GM21360 (cell line): Measurements from ENCODE around the gene GGACT.

Experiments
- ATAC-seq: cut with Tn5 transposase; IDR thresholded peaks from one replicate; pipeline ENCODE4 v1.9.1; 2021; ENCODE audit warnings: mild to moderate bottlenecking, moderate library complexity; ENCODE audit not compliant: unreplicated experiment

GGACT gene

DNA sequence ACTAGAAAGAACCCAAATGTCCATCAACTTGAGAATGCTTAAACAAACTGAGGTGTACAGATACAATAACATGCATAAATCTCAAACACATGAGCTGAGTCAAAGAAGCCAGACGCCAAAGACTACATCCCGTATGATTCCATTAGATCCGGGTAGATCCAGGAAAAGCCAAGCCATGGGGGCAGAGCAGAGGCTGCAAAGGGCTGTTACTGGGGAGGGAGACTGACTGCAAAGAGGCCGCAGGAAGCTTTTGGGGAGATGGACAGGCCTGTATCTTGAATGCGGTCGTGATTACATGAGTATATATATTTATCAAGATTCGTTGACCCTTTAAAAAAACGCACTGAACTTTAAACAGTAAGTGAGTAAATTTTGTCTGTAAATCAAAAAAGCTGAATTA, 28.7 kb downstream of the GGACT start:
- no peak for ATAC-seq

DNA sequence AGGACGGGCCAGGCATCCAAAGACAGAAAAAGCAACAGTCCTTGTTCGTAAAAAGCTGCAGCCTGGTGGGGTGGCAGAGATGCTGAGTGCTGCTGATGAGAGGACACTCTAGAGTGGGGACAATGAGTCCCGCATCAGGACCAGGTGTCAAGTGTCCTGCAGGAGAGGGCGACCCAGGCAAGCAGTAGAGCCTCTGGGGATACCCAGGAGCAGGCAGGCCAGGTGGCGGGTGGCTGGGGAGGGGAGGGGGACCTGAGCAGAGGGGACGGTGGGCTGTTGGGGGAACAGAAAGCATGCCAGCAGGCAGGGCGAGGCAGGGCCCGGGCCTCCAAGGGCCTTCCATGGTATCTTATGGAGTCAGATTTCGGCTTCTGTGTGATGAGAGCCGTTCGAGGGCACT, 35.8 kb downstream of the GGACT start:
- ATAC-seq = no peak

DNA sequence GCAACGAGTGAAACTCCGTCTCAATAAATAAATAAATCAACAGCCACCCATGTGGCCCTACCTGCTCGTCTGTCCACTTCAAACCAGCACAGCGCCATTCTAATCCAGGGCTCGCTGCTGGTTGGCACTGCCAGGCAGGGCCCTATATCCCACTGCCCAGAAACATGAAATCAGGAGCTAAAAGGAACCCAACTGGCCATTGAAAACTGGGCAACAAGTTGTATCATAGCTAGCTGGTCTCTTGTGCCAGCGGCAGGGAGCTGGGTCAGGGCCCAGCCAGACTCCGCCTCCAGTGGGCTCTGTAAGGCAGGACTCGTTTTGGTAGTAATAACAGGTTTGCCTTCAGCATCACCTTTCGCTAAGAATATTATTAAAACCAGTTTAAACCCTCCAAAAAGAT, 39.3 kb downstream of the GGACT start:
- no peak for ATAC-seq

DNA sequence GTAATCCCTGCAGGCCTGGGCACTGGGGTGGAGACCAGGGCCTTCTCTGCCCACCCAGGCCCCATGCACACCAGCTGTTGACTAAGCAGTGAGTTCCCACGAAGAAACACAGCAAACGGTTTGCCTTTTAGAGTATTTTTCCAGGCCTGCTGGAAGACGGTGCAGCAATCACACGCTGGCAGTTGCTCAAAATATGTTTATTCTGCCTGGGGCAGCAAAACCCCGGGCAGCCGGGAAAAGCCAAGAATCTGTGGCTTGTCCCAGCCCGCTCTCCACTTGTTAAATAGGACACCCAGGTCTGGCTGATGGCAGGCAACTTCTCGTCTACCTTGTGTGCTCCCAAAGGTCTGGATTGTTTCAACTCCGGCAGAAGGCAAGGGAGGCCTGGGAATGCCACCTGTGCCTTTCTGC, 40.8 kb downstream of the GGACT start:
- ATAC-seq = no peak

DNA sequence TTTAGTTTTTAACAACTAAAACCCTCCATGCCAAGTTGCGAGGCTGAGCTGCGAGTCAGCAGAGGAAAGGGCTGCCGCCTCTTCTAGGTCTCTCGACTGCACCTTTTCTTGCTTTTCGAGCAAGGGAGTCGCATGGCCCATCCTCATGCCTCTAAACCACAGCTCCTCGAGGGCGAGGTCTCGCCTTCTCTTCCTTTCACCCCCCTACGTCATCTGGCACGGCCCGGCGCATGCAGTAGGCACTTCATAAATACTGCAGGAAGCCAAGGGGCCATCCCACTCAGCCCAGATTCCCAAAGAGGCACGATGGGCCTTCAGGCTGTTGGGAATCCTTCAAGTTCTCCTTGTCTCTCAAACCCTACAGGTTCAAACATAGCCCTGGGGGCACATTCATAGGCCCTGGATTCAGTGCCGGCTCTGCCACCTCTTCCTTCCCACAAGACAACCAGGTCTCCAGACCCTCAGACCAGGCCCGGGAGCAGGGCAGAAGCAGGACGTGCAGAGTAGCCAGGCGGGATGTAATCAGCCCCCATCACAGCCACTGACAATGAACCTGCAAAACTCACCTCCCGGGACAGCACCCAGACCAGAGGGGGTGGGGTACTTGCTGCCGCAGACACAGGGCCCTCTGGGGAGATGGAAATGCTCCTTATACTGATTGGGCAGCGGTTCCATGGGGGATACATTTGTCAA, 41.7 kb downstream of the GGACT start:
- ATAC-seq = no peak

DNA sequence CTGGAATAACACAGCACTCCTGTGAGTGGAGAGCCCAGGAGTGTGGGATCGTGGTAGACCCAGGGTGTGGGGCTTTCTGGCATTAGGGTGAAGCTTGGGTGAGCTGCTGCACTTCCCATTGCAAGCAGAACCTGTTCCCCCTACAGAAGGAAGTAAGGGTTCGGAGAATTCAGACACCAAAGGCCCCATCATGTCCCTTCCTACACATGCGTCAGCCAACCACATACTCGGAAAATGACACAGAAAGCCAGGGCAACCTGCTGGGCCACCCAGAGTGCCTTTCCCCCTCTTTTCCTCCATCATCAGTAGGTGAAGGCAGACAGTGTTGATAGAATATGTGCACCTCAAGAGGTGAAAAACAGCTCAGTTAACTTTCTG, 42.9 kb downstream of the GGACT start:
- ATAC-seq = no peak

DNA sequence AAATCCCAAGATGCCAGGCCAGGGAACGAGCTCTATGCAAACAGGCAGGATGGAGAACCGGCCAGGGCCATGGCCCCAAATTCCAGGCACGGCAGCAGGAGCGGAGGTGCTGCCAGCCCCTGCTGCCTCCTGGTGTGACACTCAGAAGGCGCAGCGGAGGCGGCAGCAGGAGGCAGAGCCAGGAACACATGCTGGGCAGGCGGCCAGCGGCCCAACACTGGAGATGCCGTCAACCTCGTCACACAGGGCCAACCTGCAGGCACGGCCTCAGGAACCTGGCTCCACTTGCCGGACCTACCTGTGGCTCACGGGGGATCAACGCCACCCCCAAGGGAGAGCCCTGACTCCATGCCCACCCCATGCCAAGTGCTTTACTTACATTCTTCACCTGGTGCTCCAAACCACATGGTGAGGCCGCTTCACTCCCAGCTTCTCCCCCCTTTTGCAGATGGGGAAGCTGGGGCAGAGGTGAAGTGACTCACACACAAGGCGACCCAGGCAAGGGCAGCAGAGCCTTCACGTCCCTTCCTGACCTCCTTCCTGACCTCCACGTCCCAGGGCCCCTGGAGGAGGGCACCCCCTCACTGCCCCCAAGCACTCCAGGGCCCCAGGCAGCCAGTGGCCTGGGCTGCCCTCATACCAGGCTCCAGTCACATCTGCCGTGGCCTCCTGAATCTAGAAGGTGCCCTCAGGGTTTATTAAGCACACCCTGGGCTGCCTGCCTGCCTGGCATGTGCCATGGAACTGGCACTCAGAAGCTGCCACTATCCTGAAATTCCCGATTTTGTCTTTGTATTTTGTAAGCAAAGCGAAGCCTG, 43.5 kb downstream of the GGACT start:
- no peak for ATAC-seq

DNA sequence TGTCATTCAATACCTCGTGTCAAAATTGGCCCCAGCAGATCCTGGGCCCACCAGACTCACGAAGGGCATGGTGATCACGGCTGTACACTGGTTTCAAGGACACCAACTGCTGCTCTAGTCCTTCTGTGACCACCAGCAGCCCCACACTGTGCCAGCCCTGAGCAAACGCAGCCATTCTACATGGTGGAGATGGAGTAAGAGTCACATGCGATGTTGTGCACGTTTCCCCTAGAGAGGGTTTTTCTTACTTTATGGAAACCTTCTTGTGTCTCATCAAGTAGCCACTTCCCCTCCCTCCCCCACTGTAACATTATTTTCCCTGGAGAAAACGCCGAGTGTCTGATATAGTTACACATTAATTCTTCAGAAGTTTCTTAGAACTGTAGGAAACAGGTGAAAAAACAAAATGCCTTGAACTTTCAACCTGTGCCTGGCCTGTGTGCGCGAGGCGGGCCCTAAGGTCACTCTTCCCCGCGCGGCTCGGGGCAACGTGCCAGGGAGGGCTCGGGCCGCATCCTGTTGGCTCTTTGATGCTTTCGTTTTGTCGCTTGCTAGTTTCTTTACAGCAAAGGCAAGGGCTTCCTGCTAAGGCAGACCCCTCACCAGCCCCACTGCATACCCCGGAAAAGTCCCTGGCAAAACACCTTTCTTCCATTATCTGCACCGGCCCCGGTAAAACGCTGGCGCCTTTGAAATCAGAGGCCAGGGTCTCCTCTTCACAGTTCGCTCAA, 44.6 kb downstream of the GGACT start:
- ATAC-seq = no peak

DNA sequence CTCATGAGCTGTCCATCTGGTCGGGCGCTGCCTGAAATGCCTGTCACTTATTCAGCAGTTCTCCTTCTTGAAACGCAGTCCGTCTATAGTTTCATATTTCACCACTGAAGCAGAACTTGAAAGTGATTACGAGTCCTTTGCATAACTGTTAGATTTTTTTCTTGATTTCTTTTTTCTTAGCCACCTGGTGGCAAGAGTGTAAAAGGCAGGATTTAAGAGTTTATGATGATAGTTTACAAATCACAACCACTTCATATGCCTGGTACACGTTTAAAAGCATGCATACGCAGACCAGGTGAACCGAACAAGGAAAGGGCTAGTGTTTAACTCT, 45.8 kb downstream of the GGACT start:
- peak; percentile 83 for ATAC-seq

DNA sequence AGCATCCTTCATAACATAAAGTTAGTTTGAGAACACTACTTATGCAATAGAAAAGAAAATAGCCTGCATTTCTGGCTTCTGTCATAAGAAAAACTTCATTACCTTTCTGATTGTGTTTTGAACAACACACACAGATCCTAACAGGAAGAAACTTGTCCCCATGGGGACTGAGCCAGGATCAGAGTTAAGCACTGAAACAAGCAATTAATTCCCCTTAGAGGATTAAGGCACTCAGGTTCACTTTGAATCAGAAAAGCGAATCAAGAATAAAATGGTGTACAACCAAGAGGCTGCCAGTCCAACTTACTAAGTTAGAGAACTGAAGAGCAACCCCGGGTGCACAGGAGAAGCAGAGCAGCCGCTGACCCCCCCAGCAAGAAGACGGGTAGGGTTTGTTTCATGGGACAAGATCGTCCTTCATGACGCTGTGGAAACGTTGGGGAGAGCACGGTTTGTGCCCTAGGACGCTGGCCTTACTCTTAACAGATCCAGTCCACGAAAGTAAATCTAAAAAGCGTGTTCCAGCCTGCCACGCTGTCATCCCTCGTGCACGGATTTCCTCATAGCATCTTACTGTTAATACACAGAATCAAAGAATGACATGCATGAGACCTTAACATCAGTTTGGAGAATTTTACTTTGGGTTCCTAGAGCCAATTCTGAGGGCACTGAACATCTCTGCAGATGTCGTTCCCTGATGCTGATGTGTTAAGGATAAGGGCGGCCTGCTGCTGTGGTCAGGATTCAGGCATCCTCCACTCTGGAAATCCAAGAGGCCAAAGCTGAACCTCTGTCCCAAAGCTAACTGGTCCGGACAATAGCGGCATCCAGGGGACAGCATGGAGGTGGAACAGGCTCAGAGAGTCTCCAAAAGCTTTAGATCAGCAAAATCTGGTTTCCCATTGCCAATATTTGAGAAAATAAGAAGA, 46.4 kb downstream of the GGACT start:
- ATAC-seq = no peak

DNA sequence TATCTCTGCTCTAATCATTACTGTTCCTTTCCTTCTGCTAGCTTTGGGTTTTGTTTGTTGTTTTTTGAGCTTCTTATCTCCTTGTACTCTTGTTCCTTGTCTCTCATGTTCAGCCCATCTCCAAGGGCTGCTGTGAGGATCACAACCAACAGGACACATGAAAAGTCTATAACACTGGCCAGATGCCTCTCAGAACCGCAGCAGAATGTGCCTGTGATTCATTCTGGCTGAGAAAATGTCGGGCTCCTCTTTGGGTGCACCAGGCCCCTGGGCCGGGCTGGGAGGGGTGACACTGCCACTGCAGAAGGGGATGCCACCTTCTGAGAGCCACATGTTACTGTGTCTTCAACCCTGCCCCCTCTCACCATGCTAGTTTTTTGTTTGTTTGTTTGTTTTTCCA, 48.0 kb downstream of the GGACT start:
- no peak for ATAC-seq

DNA sequence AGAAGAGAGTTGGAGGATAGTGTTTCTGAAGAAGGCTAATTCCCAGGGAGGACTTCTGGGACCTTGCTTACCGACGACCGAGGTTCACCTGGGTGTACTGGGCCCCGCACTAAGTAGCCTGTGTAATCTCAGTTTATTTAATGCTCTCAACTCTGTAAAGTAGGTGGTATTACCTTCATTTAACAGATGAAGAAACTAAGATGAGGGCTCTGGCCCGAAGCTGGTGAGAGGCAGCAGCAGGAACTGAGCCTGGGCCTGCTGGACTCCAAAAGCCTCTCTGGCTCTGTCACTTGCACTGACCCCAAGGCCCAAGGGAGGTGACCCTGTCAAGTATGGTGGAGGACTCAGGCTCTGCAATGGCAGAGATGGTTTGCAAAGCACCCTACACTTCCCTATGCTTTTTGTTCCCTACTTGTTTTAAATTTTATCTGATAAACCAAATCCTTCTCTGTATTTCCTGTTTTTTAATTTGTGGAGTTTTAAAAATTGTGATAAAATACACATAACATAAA, 50.6 kb downstream of the GGACT start:
- ATAC-seq = no peak

DNA sequence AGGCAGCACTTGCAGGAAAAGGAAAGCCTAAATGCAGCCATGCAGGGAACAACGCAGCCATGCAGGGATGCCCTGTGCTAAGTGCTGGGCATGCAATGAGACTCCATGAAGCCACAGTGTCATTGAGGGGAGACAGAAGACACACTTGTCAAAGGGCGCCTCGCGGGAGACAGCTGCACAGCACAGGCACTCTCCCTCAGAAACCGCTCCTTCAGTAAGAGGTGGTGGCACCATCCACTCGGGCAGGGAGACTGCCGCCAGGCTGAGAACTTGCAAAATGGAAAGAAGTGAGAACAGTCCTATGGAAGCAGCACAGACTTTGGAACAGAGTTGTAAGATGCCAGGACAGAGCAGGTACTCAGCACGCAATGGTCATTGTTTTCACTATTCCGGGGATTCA, 51.1 kb downstream of the GGACT start:
- no peak for ATAC-seq

DNA sequence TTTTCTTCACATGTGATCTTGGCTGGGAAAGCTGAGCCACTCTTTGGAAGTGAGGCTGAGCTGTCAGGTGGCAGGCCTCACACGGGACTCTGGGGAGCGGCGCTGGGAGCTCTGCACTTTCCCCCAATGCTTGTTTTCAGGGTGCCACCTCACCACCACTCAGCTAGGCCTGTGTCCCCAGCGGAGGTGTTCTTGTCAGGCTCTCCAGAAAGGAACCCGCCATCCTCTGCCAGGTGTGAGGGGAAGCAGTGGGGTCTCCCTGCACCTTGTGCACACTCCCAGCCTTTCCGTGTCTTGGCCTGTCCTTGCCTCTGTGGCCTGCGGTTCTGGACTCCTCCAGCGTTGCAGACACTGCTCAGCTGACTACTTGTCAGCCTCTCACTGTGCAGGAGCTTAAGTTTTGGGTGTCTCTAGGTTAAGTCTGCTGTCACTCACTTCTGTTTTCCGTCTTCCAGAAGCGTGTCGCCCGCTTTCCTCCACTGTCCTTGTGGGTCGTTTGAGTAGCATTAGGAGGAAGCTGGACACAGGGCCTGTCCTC, 51.9 kb downstream of the GGACT start:
- no peak for ATAC-seq

DNA sequence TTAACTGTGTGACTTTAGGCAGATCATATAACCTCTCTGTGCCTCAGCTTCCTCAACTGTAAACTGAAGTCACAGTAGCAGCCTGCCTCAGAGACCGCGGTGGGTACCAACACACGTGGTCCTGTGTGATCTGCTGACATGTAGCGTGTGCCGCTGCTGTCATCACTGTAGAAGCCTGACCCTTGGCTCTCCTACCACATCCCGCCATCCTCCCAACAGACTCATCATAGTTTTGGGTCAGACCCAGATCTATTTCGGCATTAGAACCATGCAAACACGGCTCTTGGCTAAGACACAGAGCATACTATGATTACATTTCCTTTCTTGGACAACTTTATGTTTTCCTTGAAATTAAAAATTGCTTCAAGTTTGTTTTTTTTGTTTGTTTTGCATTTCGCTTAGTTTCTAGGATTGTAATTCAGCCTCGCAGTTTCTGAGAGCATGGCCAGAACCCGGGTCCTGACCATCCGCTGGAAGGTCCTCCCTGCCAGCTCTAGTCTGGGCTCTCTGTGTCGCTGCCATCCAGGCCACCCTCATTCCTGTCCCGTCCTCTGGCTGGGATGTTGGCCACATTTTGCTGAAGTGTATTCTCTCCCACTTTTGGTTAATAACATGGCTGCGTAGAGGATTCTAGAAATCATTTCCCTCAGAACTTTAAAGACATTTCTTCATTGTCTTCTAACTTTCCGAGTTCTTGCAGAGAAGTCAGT, 53.0 kb downstream of the GGACT start:
- ATAC-seq = no peak

DNA sequence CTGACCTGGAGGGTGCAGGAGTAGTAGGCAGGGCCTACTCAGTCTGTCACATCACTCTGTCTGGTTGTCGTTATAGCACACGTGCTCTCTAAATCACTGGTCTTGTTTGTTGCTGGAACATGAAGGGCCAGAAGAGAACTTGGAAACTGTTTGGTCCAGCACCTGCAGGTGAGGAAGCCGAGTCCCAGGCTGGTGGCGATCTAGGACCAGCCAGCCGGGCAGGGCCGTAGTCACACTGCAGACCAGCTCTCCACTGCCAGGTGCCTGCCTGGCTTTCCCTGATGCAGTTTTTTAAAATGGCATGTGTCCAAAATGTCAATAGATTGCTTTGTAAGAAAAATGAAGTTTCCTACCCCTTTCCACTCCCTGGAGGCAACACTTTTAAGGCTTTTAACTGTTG, 53.7 kb downstream of the GGACT start:
- no peak for ATAC-seq

DNA sequence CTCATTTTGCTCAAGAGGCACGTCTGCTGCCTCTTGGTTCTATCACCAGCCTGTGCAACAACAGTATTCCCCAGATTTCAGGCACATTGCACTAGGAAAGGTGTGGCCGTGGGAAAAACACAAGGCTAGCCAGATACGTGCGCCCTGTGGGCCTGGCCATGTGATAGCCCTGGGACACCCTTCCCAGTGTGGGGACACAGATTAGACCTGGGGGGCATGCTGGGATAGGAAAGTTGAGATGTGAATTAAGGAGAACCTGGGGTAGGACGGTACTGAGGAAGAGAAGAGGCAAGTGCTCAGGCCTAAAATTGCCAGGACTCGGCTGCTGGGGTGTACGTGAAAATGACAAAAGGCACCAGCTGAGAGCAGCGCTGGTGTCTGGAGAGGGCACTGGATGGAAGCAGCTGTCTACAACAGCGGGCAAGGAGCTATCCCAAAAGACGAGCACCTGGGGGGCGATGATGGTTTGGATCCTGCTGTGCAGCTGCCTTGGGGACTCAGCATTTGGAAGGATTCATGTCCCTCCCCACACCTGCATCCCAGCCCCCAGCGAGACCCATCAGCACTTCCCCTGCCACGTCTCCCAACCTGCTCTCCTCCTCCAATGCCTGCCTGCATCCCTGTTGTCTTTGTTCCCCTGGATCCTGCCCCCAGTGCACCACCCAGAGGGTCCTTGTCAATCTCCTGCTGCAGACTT, 54.3 kb downstream of the GGACT start:
- no peak for ATAC-seq

DNA sequence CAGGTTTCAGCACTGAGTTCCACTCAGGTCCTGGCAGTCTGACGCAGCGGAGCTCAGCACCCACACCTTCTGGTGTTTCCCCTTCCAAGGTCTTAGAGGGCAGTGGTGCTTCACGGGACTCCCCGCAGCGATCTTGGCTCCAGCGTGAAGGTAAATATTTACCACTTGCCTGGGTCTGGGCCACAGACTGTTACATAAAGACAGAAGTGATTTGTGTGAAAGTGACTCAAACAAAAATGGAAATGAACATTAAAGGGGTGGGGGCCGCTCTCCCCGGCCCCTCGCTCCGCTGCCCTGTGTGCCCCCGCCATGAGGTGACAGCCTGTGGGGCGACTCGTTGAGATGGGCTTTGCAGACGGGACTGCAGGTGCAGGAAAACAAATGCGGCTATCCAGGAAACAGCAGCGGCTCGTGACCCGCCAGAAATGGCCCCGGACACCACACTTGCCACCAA, 55.0 kb downstream of the GGACT start:
- no peak for ATAC-seq

DNA sequence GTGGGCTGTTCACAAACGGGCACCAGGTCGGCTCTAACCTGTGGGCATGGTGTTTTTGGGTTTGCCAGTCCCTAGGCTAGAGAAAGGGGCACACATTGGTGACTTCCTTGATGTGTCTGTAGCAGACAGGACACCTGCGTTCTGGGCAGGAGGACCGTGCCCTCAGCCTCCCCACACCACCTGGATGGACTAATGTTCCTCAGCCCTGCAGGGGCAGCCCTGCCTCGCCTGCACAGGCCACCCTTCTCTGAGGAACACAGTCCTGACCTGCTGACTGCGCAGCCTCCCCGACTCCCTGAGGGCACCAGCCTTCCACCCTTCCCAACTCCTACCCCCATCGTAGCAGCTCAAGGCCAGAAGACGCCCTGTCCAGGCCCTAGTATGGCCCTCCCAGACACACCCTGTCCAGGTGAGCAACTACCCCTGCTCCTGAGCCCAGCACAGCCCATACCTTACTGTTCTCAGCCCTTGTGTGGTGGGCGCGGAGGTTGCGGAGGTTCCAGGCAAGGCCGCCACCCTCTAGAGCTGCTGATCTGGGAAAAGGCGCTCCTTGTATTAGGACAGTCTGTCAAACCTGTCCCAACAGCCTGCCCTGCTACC, 55.7 kb downstream of the GGACT start:
- ATAC-seq = no peak
